ENCODE results near the gene CTDSP2. TPM values are rescaled to one million over a fixed set of nuclear protein-coding genes. Genes with fewer than 3 reads are reported as not detected.

The CTDSP2 gene
- total RNA-seq, 1 experiment from 2014 or later = 82.7 TPM

- Histone ChIP-seq H3K27me3 (ENCODE audit: insufficient read depth, low read length) (no peaks in the 10 kb centered on the region), H3K9ac (ENCODE audit: low read length) (no peak overlapping the region), H3K36me3 (ENCODE audit: control insufficient read depth in 1 of 2, insufficient read depth in 2 of 2, low read length in 2 of 2) (no peaks in the 10 kb centered on the region), H2AFZ (ENCODE audit: low read depth, low read length, poor library complexity, severe bottlenecking) (no peak overlapping the region), H3K9me2 (ENCODE audit: insufficient read depth) (no peaks in the 10 kb centered on the region), H3K4me2 (ENCODE audit: low read length) (no peak overlapping the region), H3K4me3 (replicated peaks in 1 of 2; ENCODE audit: low read depth in 1 of 2, low read length in 2 of 2) (no peak overlapping the region), H3K27ac (ENCODE audit: low read depth, low read length) (no peak overlapping the region), H3K79me2 (ENCODE audit: insufficient read depth, low read length) (no peaks in the 10 kb centered on the region), H3K9me3 (ENCODE audit: control insufficient read depth in 1 of 2, insufficient read depth in 1 of 2, low read depth in 1 of 2, low read length in 2 of 2) (no peaks in the 10 kb centered on the region), H4K20me1 (ENCODE audit: insufficient read depth) (no peaks in the 10 kb centered on the region), H3K4me1 (ENCODE audit: control insufficient read depth in 1 of 2, insufficient read depth in 2 of 2, low read length in 2 of 2) (peaks cover 0 to 17% of the 10 kb centered on the region in 2 experiments; a peak in 3 of 4 replicates)
- DNase-seq (ENCODE audit: low read depth, low spot score) = no peak
- POLR2A ChIA-PET = no interaction called here
- intact Hi-C loops (cut with micrococcal nuclease) = no loop called here
- ATAC-seq = no peak
- TF ChIP-seq POLR2AphosphoS5 (IDR thresholded peaks at IDR 0.05; ENCODE audit: low read depth, low read length) = no peak
- TF ChIP-seq EZH2 (IDR thresholded peaks at IDR 0.05) = no peak
- BruUV-seq (replicated peaks) = no TSS peak
- RAD21 ChIA-PET (ENCODE audit: low non-redundant PET in 1 of 2, low total read pairs in 2 of 2, uncharacterized antibody in 2 of 2, unreplicated experiment in 2 of 2) = no interaction called here
- CTCF ChIA-PET = interaction anchor here (0.8 kb wide), 1 partner anchor 10 kb away, joined by 3 read pairs; no protein-coding TSS in a partner anchor
Observed at GRCh38 chr12:57893431-57894353, 47.2 kb upstream of the CTDSP2 start.

GRCh38 chr12:57892232-57892972, 45.9 kb upstream of the CTDSP2 start:
- no peaks in the 10 kb centered on the region for H3K9me3 ChIP-seq (ENCODE audit: control insufficient read depth in 1 of 2, insufficient read depth in 1 of 2, low read depth in 1 of 2, low read length in 2 of 2)
- H3K9me2 ChIP-seq (ENCODE audit: insufficient read depth) = no peaks in the 10 kb centered on the region
- no TSS peak for BruUV-seq (replicated peaks)
- ChIA-PET CTCF (no interaction called here), POLR2A (no interaction called here), RAD21 (ENCODE audit: low non-redundant PET in 1 of 2, low total read pairs in 2 of 2, uncharacterized antibody in 2 of 2, unreplicated experiment in 2 of 2) (no interaction called here)
- no peak for DNase-seq (ENCODE audit: low read depth, low spot score)
- H3K36me3 ChIP-seq (ENCODE audit: control insufficient read depth in 1 of 2, insufficient read depth in 2 of 2, low read length in 2 of 2) = no peaks in the 10 kb centered on the region
- H3K9ac ChIP-seq (ENCODE audit: low read length) = no peak overlapping the region
- no peak overlapping the region for H3K4me2 ChIP-seq (ENCODE audit: low read length)
- H3K4me3 ChIP-seq (replicated peaks in 1 of 2; ENCODE audit: low read depth in 1 of 2, low read length in 2 of 2) = no peak overlapping the region
- H3K27me3 ChIP-seq (ENCODE audit: insufficient read depth, low read length) = no peaks in the 10 kb centered on the region
- intact Hi-C loops (cut with micrococcal nuclease) = no loop called here
- no peaks in the 10 kb centered on the region for H3K79me2 ChIP-seq (ENCODE audit: insufficient read depth, low read length)
- no peak overlapping the region for H2AFZ ChIP-seq (ENCODE audit: low read depth, low read length, poor library complexity, severe bottlenecking)
- peaks cover 3 to 26% of the 10 kb centered on the region in 2 experiments; a peak in 3 of 4 replicates for H3K4me1 ChIP-seq (ENCODE audit: control insufficient read depth in 1 of 2, insufficient read depth in 2 of 2, low read length in 2 of 2)
- H4K20me1 ChIP-seq (ENCODE audit: insufficient read depth) = no peaks in the 10 kb centered on the region
- ATAC-seq = no peak
- no peak overlapping the region for H3K27ac ChIP-seq (ENCODE audit: low read depth, low read length)
- no peak for TF ChIP-seq POLR2AphosphoS5 (IDR thresholded peaks at IDR 0.05; ENCODE audit: low read depth, low read length)
- no peak for TF ChIP-seq REST (IDR thresholded peaks at IDR 0.05; ENCODE audit: low read depth)
- no peak for TF ChIP-seq POLR2A (IDR thresholded peaks at IDR 0.05; ENCODE audit: borderline replicate concordance, extremely low read depth, insufficient read depth, insufficient read length)
- no peak for TF ChIP-seq EGR1 (IDR thresholded peaks at IDR 0.05; ENCODE audit: low read depth)
- no peak for TF ChIP-seq ATF3 (IDR thresholded peaks at IDR 0.05)
- TF ChIP-seq SIN3A (IDR thresholded peaks at IDR 0.05; ENCODE audit: low read depth) = no peak
- no peak for TF ChIP-seq ELF1 (IDR thresholded peaks at IDR 0.05; ENCODE audit: borderline replicate concordance, low read depth)
- TF ChIP-seq EZH2phosphoT487 (IDR thresholded peaks at IDR 0.05; ENCODE audit: borderline replicate concordance) = no peak
- no peak for TF ChIP-seq ZBTB33 (IDR thresholded peaks at IDR 0.05; ENCODE audit: extremely low read depth, insufficient replicate concordance, low read length)
- no peak for TF ChIP-seq CBX3 (IDR thresholded peaks at IDR 0.05; ENCODE audit: low read depth)

All from HCT116 (cell line).